Measurements from ENCODE around the gene ACTR2. TPM values are rescaled to one million over a fixed set of nuclear protein-coding genes. Genes with fewer than 3 reads are reported as not detected.

Gene ACTR2
- total and polyA plus RNA-seq, 9 of the 15 experiments (the other 6 are each of a cell fraction or from before 2014, with no cell fraction given), result 47.3 to 239 (median 108) TPM

- peak; percentile 79 for TF ChIP-seq ADNP (tag; IDR thresholded peaks at IDR 0.05)
- peak; percentile 41; the same call in 1 of the 2 replicates for TF ChIP-seq POLR2AphosphoS5 (IDR thresholded peaks at IDR 0.05; ENCODE audit: control insufficient read depth, insufficient read depth, low read depth, low read length)
- peak; percentile 76 for TF ChIP-seq THRA (IDR thresholded peaks at IDR 0.05)
- peak; percentile 64; the same call in 1 of the 2 replicates for TF ChIP-seq NCOA1 (IDR thresholded peaks at IDR 0.05; ENCODE audit: low read depth)
- peak; percentile 94 for TF ChIP-seq MAFF (IDR thresholded peaks at IDR 0.05; ENCODE audit: low read length)
- TF ChIP-seq ZBTB33 (CRISPR knock-in tag; IDR thresholded peaks at IDR 0.05), result 0 out of 2 replicates have a peak, but pooled peaks have one; percentile 42
- TF ChIP-seq, protein P1, sequence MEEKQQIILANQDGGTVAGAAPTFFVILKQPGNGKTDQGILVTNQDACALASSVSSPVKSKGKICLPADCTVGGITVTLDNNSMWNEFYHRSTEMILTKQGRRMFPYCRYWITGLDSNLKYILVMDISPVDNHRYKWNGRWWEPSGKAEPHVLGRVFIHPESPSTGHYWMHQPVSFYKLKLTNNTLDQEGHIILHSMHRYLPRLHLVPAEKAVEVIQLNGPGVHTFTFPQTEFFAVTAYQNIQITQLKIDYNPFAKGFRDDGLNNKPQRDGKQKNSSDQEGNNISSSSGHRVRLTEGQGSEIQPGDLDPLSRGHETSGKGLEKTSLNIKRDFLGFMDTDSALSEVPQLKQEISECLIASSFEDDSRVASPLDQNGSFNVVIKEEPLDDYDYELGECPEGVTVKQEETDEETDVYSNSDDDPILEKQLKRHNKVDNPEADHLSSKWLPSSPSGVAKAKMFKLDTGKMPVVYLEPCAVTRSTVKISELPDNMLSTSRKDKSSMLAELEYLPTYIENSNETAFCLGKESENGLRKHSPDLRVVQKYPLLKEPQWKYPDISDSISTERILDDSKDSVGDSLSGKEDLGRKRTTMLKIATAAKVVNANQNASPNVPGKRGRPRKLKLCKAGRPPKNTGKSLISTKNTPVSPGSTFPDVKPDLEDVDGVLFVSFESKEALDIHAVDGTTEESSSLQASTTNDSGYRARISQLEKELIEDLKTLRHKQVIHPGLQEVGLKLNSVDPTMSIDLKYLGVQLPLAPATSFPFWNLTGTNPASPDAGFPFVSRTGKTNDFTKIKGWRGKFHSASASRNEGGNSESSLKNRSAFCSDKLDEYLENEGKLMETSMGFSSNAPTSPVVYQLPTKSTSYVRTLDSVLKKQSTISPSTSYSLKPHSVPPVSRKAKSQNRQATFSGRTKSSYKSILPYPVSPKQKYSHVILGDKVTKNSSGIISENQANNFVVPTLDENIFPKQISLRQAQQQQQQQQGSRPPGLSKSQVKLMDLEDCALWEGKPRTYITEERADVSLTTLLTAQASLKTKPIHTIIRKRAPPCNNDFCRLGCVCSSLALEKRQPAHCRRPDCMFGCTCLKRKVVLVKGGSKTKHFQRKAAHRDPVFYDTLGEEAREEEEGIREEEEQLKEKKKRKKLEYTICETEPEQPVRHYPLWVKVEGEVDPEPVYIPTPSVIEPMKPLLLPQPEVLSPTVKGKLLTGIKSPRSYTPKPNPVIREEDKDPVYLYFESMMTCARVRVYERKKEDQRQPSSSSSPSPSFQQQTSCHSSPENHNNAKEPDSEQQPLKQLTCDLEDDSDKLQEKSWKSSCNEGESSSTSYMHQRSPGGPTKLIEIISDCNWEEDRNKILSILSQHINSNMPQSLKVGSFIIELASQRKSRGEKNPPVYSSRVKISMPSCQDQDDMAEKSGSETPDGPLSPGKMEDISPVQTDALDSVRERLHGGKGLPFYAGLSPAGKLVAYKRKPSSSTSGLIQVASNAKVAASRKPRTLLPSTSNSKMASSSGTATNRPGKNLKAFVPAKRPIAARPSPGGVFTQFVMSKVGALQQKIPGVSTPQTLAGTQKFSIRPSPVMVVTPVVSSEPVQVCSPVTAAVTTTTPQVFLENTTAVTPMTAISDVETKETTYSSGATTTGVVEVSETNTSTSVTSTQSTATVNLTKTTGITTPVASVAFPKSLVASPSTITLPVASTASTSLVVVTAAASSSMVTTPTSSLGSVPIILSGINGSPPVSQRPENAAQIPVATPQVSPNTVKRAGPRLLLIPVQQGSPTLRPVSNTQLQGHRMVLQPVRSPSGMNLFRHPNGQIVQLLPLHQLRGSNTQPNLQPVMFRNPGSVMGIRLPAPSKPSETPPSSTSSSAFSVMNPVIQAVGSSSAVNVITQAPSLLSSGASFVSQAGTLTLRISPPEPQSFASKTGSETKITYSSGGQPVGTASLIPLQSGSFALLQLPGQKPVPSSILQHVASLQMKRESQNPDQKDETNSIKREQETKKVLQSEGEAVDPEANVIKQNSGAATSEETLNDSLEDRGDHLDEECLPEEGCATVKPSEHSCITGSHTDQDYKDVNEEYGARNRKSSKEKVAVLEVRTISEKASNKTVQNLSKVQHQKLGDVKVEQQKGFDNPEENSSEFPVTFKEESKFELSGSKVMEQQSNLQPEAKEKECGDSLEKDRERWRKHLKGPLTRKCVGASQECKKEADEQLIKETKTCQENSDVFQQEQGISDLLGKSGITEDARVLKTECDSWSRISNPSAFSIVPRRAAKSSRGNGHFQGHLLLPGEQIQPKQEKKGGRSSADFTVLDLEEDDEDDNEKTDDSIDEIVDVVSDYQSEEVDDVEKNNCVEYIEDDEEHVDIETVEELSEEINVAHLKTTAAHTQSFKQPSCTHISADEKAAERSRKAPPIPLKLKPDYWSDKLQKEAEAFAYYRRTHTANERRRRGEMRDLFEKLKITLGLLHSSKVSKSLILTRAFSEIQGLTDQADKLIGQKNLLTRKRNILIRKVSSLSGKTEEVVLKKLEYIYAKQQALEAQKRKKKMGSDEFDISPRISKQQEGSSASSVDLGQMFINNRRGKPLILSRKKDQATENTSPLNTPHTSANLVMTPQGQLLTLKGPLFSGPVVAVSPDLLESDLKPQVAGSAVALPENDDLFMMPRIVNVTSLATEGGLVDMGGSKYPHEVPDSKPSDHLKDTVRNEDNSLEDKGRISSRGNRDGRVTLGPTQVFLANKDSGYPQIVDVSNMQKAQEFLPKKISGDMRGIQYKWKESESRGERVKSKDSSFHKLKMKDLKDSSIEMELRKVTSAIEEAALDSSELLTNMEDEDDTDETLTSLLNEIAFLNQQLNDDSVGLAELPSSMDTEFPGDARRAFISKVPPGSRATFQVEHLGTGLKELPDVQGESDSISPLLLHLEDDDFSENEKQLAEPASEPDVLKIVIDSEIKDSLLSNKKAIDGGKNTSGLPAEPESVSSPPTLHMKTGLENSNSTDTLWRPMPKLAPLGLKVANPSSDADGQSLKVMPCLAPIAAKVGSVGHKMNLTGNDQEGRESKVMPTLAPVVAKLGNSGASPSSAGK (IDR thresholded peaks at IDR 0.05), result 0 out of 2 replicates have a peak, but pooled peaks have one; percentile 22
- TF ChIP-seq MTA3 (IDR thresholded peaks at IDR 0.05; ENCODE audit: borderline replicate concordance), result peak; percentile 12; the same call in 1 of the 2 replicates
- TF ChIP-seq CBFA2T3 (IDR thresholded peaks at IDR 0.05), result peak; percentile 89
- peak; percentile 51; the same call in 1 of the 2 replicates for TF ChIP-seq MTA2 (IDR thresholded peaks at IDR 0.05; ENCODE audit: low read depth)
- peak; percentile 90 for TF ChIP-seq SMARCE1 (IDR thresholded peaks at IDR 0.05)
- TF ChIP-seq BCOR (IDR thresholded peaks at IDR 0.05), result peak; percentile 55; the same call in 1 of the 2 replicates
- TF ChIP-seq EHMT2 (IDR thresholded peaks at IDR 0.05), result peak; percentile 79
- TF ChIP-seq MEIS2 (IDR thresholded peaks at IDR 0.05; ENCODE audit: partially characterized antibody), result peak; percentile 1
- TF ChIP-seq MBD2 (IDR thresholded peaks at IDR 0.05; ENCODE audit: borderline replicate concordance, low read depth), result 0 out of 2 replicates have a peak, but pooled peaks have one; percentile 14
- TF ChIP-seq TRIM24 (IDR thresholded peaks at IDR 0.05), result peak in 1 of 2 experiments; percentile 76; a peak in 3 of 4 replicates
Observed at GRCh38 chr2:65221275-65221674, 6.4 kb upstream of the ACTR2 start (continued).

Data from K562 (cell line).